Gastrocnemius medialis (tissue), 4 donors: ENCODE data around the gene BACE1. TPM values are rescaled to one million over a fixed set of nuclear protein-coding genes. Genes with fewer than 3 reads are reported as not detected.

Source experiments
- ATAC-seq, 2 donors: fragments of 150-250 bp; one replicate each; pipeline ENCODE4 v1.9.1; 2016
- DNase-seq, 2 donors: peaks; one replicate each; pipeline ENCODE4 v3.0.0-alpha.2; 2019
- H3K27ac ChIP-seq, 4 donors: fragments of 200-600 bp; sonication (generic); 1 replicate in 1 of 4; 2 replicates in 3 of 4; pipeline ENCODE4 v1.5.1; 2016 to 2018; ENCODE audit warnings: mild to moderate bottlenecking in 2 of 4, moderate library complexity in 1 of 4
- H3K27me3 ChIP-seq, 3 donors: fragments of 200-600 bp; sonication (generic) in 2 of 3; 1 replicate in 1 of 3; 2 replicates in 2 of 3; pipeline versions ENCODE4 v1.5.1 to v1.6.0; 2016 to 2019; ENCODE audit warnings: mild to moderate bottlenecking in 1 of 3, moderate library complexity in 1 of 3
- H3K36me3 ChIP-seq, 2 donors: fragments of 200-600 bp; sonication (generic) in 1 of 2; one replicate each; pipeline ENCODE4 v1.5.1; 2017 to 2018
- H3K4me1 ChIP-seq, 2 donors: fragments of 200-600 bp; sonication (generic) in 1 of 2; one replicate each; pipeline ENCODE4 v1.5.1; 2016 to 2017; ENCODE audit warnings: mild to moderate bottlenecking in 2 of 2
- H3K4me3 ChIP-seq, 4 donors: fragments of 200-600 bp; sonication (generic) in 3 of 4; 1 replicate in 1 of 4; 2 replicates in 3 of 4; pipeline ENCODE4 v1.5.1; 2016 to 2019; ENCODE audit warnings: mild to moderate bottlenecking in 2 of 4
- H3K9me3 ChIP-seq, 3 donors: fragments of 200-600 bp; sonication (generic) in 2 of 3; 1 replicate in 1 of 3; 2 replicates in 2 of 3; pipeline ENCODE4 v1.5.1; 2016 to 2019
- CTCF ChIP-seq, 5 experiments: fragments of 450-650 bp in 3 of 5; fragments of 200-600 bp in 2 of 5; sonication (generic) in 2 of 5; IDR thresholded peaks in 4 of 5; conservative IDR thresholded peaks in 1 of 5; 1 replicate in 4 of 5; 2 replicates in 1 of 5; pipeline ENCODE4 v1.5.1; 2016 to 2019; ENCODE audit warnings: antibody characterized with exemption in 5 of 5, mild to moderate bottlenecking in 3 of 5, moderate library complexity in 3 of 5
- POLR2A ChIP-seq, 2 donors: fragments of 450-650 bp; IDR thresholded peaks; one replicate each; pipeline ENCODE4 v1.6.1; 2017; ENCODE audit warnings: antibody characterized with exemption in 2 of 2, mild to moderate bottlenecking in 2 of 2, moderate library complexity in 2 of 2
- in situ Hi-C, 4 donors: fragments of 200-750 bp; cut with MboI; loops; one replicate each; pipeline versions ENCODE4 v1.15.0 to v1.8.0; 2017; ENCODE audit warnings: low sequenced_read_pairs in 4 of 4
- intact Hi-C: fragments of 100-400 bp; cut with DNase I; formaldehyde crosslinking; loops from one replicate; pipeline ENCODE4 v1.15.1; 2023; ENCODE audit warnings: low total_unique reads
- total RNA-seq, 4 donors: library from RNA; depleted of rRNA; stranded (reverse); fragments of >200 nt; gene quantifications; one replicate each; pipeline versions ENCODE4 v1.1.0 to v1.2.3, GENCODE V29; 2016

The BACE1 gene
- total RNA-seq, 4 donors from 2014 or later: 3.6 to 18.2 (median 11.1) TPM

DNA sequence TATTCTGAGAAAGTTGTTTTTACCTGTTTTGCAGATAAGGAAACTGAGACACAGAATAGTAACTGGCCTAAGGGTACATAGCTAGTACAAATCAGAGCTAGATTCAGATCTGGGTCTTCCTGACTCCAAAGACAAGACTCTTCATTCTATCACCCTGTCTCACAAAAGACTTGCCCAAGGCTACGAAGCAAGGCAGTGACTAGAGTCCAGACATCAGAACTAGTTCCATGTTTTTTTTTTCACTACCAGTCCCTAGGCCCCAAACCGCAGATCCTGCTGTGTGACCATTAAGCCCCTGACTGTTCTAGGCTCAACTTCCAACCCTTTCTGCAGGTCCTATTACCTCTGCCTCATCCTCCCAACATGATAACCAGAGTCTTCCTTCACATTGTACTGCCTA, 23.4 kb downstream of the BACE1 start:
- intact Hi-C loops (no loop called here), in situ Hi-C loops (no loop called here)
- Histone ChIP-seq H3K4me3 (no peak overlapping the region), H3K9me3 (no peaks in the 10 kb centered on the region), H3K27me3 (no peaks in the 10 kb centered on the region), H3K27ac (no peak overlapping the region), H3K36me3 (peaks cover 0 to 53% of the 10 kb centered on the region in 2 donors), H3K4me1 (no peaks in the 10 kb centered on the region)
- TF ChIP-seq CTCF (IDR thresholded peaks at IDR 0.05 in 4 of 5, conservative IDR thresholded peaks at IDR 0.05 in 1 of 5) (no peak), POLR2A (IDR thresholded peaks at IDR 0.05) (no peak)
- no peak for ATAC-seq
- DNase-seq: no peak

DNA sequence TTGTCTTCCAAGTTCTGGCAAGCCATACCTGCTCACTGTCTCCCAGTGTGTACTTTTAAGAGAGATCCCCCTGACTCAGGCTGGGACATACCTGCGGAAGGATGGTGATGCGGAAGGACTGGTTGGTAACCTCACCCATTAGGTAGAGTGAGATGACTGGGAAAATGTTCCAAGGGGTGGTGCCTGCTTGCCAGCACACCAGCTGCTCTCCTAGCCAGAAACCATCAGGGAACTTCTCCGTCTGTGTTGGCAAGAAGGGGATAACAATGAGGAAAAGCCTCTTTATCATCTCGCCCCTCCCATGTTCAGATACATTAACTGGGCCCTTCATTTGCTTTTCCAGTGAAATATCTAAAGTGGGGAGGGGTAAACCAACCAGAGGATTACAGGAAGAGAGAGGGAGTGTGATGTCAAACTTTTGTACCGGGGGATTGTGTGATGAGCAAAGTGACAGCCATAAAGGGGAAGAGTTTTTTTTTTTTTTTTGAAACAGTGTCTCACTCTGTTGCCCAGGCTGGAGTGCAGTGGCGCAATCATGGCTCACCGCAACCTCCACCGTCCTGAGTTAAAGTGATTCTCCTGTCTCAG, 25.2 kb downstream of the BACE1 start, which contains the start of gene BACE1-AS:
BACE1-AS (plus strand) TSS at position 538 of the 588 bp plus-strand sequence.
- intact Hi-C loops: no loop called here
- in situ Hi-C loops: no loop called here
- ATAC-seq: no peak
- Histone ChIP-seq H3K4me1 (no peaks in the 10 kb centered on the region), H3K27ac (no peak within 1 kb of the TSS), H3K4me3 (no peak within 1 kb of the TSS), H3K36me3 (peaks cover 0 to 67% of the 10 kb centered on the region in 2 donors), H3K9me3 (no peaks in the 10 kb centered on the region), H3K27me3 (no peaks in the 10 kb centered on the region)
- TF ChIP-seq CTCF (IDR thresholded peaks at IDR 0.05 in 4 of 5, conservative IDR thresholded peaks at IDR 0.05 in 1 of 5): no peak
- TF ChIP-seq POLR2A (IDR thresholded peaks at IDR 0.05): no peak
- no peak for DNase-seq

DNA sequence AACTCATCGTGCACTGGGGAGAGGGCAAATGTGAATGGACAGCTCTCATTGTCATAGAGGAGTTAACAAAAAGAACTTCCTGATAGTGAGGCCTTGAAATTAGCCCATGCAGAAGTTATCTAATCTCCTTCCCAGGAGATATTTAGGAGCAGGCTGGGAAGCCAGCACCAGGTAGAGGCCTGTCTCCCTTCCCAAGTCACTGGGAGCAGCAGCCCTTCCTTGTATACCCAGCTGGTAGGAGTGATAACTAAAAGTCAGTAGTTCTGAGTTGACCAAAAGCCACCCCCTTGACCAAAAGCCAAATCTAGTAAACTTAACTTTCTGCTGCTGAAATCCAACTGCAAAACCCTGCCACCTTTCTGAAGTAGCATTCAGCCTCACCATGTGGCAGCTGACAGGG, 26.3 kb downstream of the BACE1 start:
- no peak overlapping the region for H3K27ac ChIP-seq
- H3K27me3 ChIP-seq: no peaks in the 10 kb centered on the region
- peaks cover 0 to 78% of the 10 kb centered on the region in 2 donors for H3K36me3 ChIP-seq
- intact Hi-C loops: no loop called here
- in situ Hi-C loops: no loop called here
- no peak overlapping the region for H3K4me3 ChIP-seq
- no peak for ATAC-seq
- no peaks in the 10 kb centered on the region for H3K9me3 ChIP-seq
- no peaks in the 10 kb centered on the region for H3K4me1 ChIP-seq
- no peak for DNase-seq
- no peak for TF ChIP-seq POLR2A (IDR thresholded peaks at IDR 0.05)
- TF ChIP-seq CTCF (IDR thresholded peaks at IDR 0.05 in 4 of 5, conservative IDR thresholded peaks at IDR 0.05 in 1 of 5): no peak

DNA sequence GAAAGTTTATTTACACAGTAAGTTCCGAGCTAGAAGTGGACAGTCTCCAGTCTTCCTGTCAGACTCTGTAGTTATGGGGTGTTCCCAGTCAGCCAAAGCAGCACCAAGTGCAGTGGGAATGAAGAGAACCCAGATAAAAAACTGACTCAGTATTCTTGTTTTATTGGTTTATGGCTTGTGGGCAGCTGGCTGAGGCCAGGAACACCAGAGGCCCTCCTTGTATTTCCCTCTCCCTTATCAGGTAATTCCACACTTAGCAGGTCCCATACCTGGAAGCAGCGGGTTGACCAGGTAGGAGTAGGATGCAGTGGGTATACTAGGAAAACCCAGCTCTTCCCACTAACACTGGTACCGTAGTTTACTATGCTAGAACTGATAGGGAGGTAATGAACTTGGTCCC, 28.4 kb downstream of the BACE1 start:
- Histone ChIP-seq H3K4me1 (no peaks in the 10 kb centered on the region), H3K27ac (no peak overlapping the region), H3K4me3 (no peak overlapping the region), H3K9me3 (no peaks in the 10 kb centered on the region), H3K27me3 (no peaks in the 10 kb centered on the region), H3K36me3 (peaks cover 0 to 86% of the 10 kb centered on the region in 2 donors)
- in situ Hi-C loops (no loop called here), intact Hi-C loops (no loop called here)
- TF ChIP-seq POLR2A (IDR thresholded peaks at IDR 0.05): no peak
- ATAC-seq: no peak
- DNase-seq: no peak

DNA sequence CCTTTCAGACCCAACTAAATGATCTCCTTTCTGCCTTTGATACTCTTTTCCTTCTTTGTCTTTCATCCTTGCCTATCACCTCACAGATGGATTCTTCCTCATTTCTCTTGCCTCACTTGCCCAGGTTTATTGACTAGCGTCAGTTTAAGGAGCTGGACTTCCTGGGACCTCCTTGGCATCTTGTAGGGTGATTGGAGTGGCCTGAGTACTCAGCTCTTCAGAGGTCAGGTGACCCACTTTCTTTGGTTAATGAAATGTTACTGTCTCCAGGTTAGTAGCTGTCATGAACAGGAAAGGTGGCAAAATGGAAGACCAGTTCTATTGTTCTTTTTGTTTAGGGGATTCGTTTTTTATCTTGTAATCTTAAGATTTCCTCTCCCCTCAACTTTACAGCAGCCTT, 29.5 kb downstream of the BACE1 start:
- in situ Hi-C loops (no loop called here), intact Hi-C loops (no loop called here)
- H3K4me3 ChIP-seq: no peak overlapping the region
- no peak overlapping the region for H3K27ac ChIP-seq
- DNase-seq (no peak), ATAC-seq (no peak)
- H3K9me3 ChIP-seq: no peaks in the 10 kb centered on the region
- peaks cover 0 to 93% of the 10 kb centered on the region in 2 donors for H3K36me3 ChIP-seq
- no peak for TF ChIP-seq CTCF (IDR thresholded peaks at IDR 0.05 in 4 of 5, conservative IDR thresholded peaks at IDR 0.05 in 1 of 5)
- no peak for TF ChIP-seq POLR2A (IDR thresholded peaks at IDR 0.05)
- H3K27me3 ChIP-seq: no peaks in the 10 kb centered on the region
- H3K4me1 ChIP-seq: no peaks in the 10 kb centered on the region
